HFFc6 (cell line): ENCODE data around the gene MARF1. TPM values are rescaled to one million over a fixed set of nuclear protein-coding genes. Genes with fewer than 3 reads are reported as not detected.

Experiments used
- DNase-seq: peaks from one replicate; pipeline ENCODE4 v3.0.0-alpha.2; 2018
- H3K27ac Mint-ChIP-seq: 2 replicates; pipeline ENCODE4 v1.8.0; 2020; ENCODE audit warnings: mild to moderate bottlenecking, mixed read lengths
- H3K27me3 Mint-ChIP-seq: 2 replicates; pipeline ENCODE4 v1.8.0; 2021; ENCODE audit warnings: mild to moderate bottlenecking, moderate library complexity, mixed read lengths; ENCODE audit not compliant: insufficient read depth
- H3K36me3 Mint-ChIP-seq: 2 replicates; pipeline ENCODE4 v1.8.0; 2021; ENCODE audit warnings: low read depth, mixed read lengths
- H3K4me1 Mint-ChIP-seq: 2 replicates; pipeline ENCODE4 v1.8.0; 2020; ENCODE audit warnings: low read depth, mixed read lengths
- H3K4me3 Mint-ChIP-seq: 2 replicates; pipeline ENCODE4 v1.8.0; 2020; ENCODE audit warnings: mild to moderate bottlenecking, moderate library complexity, mixed read lengths
- H3K9me3 Mint-ChIP-seq: 2 replicates; pipeline ENCODE4 v1.8.0; 2020; ENCODE audit warnings: mild to moderate bottlenecking, mixed read lengths
- total RNA-seq, 6 experiments: library from RNA; stranded (reverse); fragmentation: NEBNext Ultra II Directional; extraction: Animal tissue kit (Norgen Biotek cat#: 25700); gene quantifications; 2 replicates in 1 of 6; 3 replicates in 5 of 6; pipeline ENCODE4 v1.2.3, GENCODE V29; 2021
- TF ChIP-seq, protein P1 (sequence below): fragments of 200-600 bp; sonication (generic); IDR thresholded peaks from 2 replicates; pipeline ENCODE4 v1.5.0; 2021; ENCODE audit warnings: antibody characterized with exemption, mild to moderate bottlenecking

The MARF1 gene
- total RNA-seq, 6 experiments from 2014 or later: 34.9 to 39.4 (median 38.5) TPM

DNA sequence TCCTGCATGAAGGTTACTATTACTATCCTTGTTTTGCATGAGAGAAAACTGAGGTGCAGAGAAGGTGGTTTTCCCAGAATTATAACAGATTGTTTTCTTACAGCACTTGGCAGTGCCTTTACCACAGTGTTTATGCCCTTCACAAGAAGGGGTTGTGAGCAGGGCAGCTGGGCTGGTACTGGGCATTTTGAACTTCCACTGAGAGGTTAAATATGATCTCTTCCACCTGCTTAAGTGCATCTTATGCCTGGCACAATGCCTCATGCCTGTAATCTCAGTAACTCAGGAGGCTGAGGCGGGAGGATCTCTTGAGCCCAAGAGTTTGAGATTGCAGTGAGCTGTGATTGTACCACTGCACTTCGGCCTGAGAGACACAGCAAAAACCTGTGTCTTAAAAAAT, 43.3 kb upstream of the MARF1 start:
- Mint-ChIP-seq H3K27me3 (no peaks in the 10 kb centered on the region; the same call in 1 of the 2 replicates), H3K9me3 (no peaks in the 10 kb centered on the region), H3K36me3 (peaks cover 23% of the 10 kb centered on the region), H3K4me3 (no peak overlapping the region), H3K4me1 (peaks cover 29% of the 10 kb centered on the region), H3K27ac (no peak overlapping the region)
- TF ChIP-seq, protein P1, sequence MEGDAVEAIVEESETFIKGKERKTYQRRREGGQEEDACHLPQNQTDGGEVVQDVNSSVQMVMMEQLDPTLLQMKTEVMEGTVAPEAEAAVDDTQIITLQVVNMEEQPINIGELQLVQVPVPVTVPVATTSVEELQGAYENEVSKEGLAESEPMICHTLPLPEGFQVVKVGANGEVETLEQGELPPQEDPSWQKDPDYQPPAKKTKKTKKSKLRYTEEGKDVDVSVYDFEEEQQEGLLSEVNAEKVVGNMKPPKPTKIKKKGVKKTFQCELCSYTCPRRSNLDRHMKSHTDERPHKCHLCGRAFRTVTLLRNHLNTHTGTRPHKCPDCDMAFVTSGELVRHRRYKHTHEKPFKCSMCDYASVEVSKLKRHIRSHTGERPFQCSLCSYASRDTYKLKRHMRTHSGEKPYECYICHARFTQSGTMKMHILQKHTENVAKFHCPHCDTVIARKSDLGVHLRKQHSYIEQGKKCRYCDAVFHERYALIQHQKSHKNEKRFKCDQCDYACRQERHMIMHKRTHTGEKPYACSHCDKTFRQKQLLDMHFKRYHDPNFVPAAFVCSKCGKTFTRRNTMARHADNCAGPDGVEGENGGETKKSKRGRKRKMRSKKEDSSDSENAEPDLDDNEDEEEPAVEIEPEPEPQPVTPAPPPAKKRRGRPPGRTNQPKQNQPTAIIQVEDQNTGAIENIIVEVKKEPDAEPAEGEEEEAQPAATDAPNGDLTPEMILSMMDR: no peak
- DNase-seq: no peak

DNA sequence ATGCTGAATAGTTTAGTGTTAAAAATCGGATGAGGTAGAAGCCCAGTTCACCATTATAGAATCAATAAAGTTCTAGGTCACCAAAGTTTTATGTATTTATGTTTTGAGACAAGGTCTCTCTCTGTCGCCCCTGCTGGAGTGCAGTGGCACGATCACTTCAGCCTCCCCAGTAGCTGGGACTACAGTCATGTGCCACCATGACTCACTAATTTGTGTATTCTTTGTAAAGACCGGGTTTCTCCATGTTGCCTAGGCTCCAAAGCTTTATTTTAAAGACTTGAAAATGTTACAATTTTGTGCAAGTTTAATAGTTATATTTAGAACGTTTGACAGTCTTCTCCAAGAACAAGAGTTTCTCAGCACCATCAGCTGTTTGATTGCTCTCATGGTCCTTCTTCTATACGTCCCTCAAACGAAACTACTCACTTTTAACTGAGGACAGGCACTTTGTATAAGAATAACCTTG, 39.2 kb upstream of the MARF1 start:
- peak overlapping the region; percentile 78; the same call in 1 of the 2 replicates for H3K27ac Mint-ChIP-seq
- TF ChIP-seq, protein P1: peak; percentile 77
- peaks cover 4% of the 10 kb centered on the region for H3K27me3 Mint-ChIP-seq
- no peak overlapping the region for H3K4me3 Mint-ChIP-seq
- no peaks in the 10 kb centered on the region for H3K9me3 Mint-ChIP-seq
- peaks cover 7% of the 10 kb centered on the region; the same call in 1 of the 2 replicates for H3K4me1 Mint-ChIP-seq
- peak; percentile 83 for DNase-seq
- H3K36me3 Mint-ChIP-seq: peaks cover 18% of the 10 kb centered on the region; the same call in 1 of the 2 replicates

DNA sequence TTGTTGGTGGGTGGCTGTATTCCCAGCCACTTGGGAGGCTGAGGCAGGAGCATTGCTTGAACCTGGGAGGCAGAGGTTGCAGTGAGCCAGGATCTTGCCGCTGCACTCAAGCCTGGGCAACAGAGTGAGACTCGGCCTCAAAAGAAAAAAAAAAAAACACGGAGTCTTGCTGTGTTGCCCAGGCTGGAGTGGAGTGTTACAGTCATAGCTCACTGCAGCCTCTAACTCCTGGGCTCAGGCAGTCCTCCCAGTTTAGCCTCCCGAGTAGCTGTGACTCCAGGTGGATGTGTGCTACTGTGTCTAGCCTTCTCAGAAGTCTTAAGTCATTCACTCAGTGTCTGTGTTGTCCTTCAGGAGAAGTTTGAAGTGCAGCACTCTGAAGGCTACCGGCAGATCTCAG, 34.5 kb upstream of the MARF1 start:
- DNase-seq: no peak
- Mint-ChIP-seq H3K9me3 (no peaks in the 10 kb centered on the region), H3K27me3 (peaks cover 5% of the 10 kb centered on the region), H3K27ac (no peak overlapping the region), H3K4me3 (no peak overlapping the region), H3K4me1 (peaks cover 24% of the 10 kb centered on the region), H3K36me3 (peaks cover 13% of the 10 kb centered on the region; the same call in 1 of the 2 replicates)
- TF ChIP-seq, protein P1: no peak

DNA sequence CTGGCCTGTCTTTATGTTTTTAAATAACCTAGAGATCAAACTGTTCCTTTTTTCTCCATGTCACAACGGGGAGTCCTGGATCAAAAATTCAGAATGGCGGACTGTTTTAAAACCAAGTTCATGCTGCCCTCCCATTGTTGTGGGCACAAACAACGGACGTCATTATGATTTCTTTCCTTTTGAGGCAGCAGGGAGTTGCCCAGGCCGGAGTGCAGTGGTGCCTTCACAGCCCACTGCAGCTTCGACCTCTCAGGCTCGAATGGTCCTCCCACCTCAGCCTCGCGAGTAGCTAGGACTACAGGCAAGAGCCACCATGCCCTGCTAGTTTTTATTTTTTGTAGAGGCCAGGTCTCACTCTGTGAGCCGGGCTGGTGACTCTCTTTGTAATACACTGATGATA, 33.6 kb upstream of the MARF1 start:
- peaks cover 15% of the 10 kb centered on the region; the same call in 1 of the 2 replicates for H3K36me3 Mint-ChIP-seq
- peaks cover 26% of the 10 kb centered on the region for H3K4me1 Mint-ChIP-seq
- H3K27ac Mint-ChIP-seq: no peak overlapping the region
- peaks cover 5% of the 10 kb centered on the region for H3K27me3 Mint-ChIP-seq
- TF ChIP-seq, protein P1: no peak
- DNase-seq: no peak
- no peak overlapping the region for H3K4me3 Mint-ChIP-seq
- H3K9me3 Mint-ChIP-seq: no peaks in the 10 kb centered on the region

- no peaks in the 10 kb centered on the region for H3K9me3 Mint-ChIP-seq
- TF ChIP-seq, protein P1: no peak
- H3K4me1 Mint-ChIP-seq: peaks cover 34% of the 10 kb centered on the region
- peaks cover 28% of the 10 kb centered on the region for H3K36me3 Mint-ChIP-seq
- no peak for DNase-seq
- peak overlapping the region; percentile 96 for H3K27ac Mint-ChIP-seq
- no peak overlapping the region for H3K4me3 Mint-ChIP-seq
- H3K27me3 Mint-ChIP-seq: peaks cover 2% of the 10 kb centered on the region
These were observed 31.6 kb upstream of the MARF1 start for GRCh38 chr16:15674571-15674970.
